Testis (tissue), 3 donors: Measurements from ENCODE around the gene PLEKHN1. TPM values are rescaled to one million over a fixed set of nuclear protein-coding genes. Genes with fewer than 3 reads are reported as not detected.
"Not testable (repeated sequence)": the region's sequence is repeated elsewhere in the genome, so short reads cannot be mapped to it uniquely, and the experiment has no call there.

Experiments
- DNase-seq: peaks from one replicate; pipeline ENCODE4 v3.0.0-alpha.2; 2019
- H3K27ac ChIP-seq, 2 donors: fragments of 200-600 bp; sonication (generic); one replicate each; pipeline ENCODE4 v1.5.1; 2019
- H3K27me3 ChIP-seq: fragments of 200-600 bp; sonication (generic); one replicate; pipeline ENCODE4 v1.5.1; 2019
- H3K36me3 ChIP-seq: fragments of 200-600 bp; sonication (generic); one replicate; pipeline ENCODE4 v1.5.1; 2017; ENCODE audit warnings: low read depth; ENCODE audit errors: missing control alignments
- H3K4me1 ChIP-seq: fragments of 200-600 bp; sonication (generic); one replicate; pipeline ENCODE4 v1.5.1; 2019
- H3K4me3 ChIP-seq, 2 donors: fragments of 200-600 bp; sonication (generic); one replicate each; pipeline ENCODE4 v1.5.1; 2017 to 2019
- H3K9me3 ChIP-seq: fragments of 200-600 bp; sonication (generic); one replicate; pipeline ENCODE4 v1.5.1; 2017
- POLR2A ChIP-seq: fragments of 450-650 bp; IDR thresholded peaks from one replicate; pipeline ENCODE4 v1.6.1; 2017; ENCODE audit warnings: antibody characterized with exemption, mild to moderate bottlenecking, moderate library complexity
- WGBS, 2 donors: methylation state at CpG; one replicate each; pipeline ENCODE4 v1.1.5; 2018; 5-methylcytosine and 5-hydroxymethylcytosine counted together
- intact Hi-C: fragments of 100-400 bp; cut with DNase I; formaldehyde crosslinking; loops from one replicate; pipeline ENCODE4 v1.15.1; 2023; ENCODE audit warnings: low total_unique reads
- polyA plus RNA-seq: library from polyadenylated mRNA; stranded (reverse); fragments of 350-450 nt; fragmentation: Illumina TruSeq; extraction: RNeasy Lipid Tissue Mini Kit (QIAGEN cat#74804); gene quantifications from one replicate; pipeline ENCODE4 v1.2.3, GENCODE V29; 2014; ENCODE audit warnings: low read depth, low replicate concordance; ENCODE audit not compliant: insufficient read depth
- total RNA-seq, 2 donors: library from RNA; depleted of rRNA; stranded (reverse); fragments of >200 nt; gene quantifications; one replicate each; pipeline ENCODE4 v1.2.3, GENCODE V29; 2016
- TF ChIP-seq, protein P1 (sequence below), 3 experiments: fragments of 450-650 bp in 2 of 3; fragments of 200-600 bp in 1 of 3; sonication (generic) in 1 of 3; IDR thresholded peaks; one replicate each; pipeline ENCODE4 v1.5.1; 2016 to 2019; ENCODE audit warnings: antibody characterized with exemption in 3 of 3, mild to moderate bottlenecking in 2 of 3, moderate library complexity in 1 of 3

PLEKHN1 gene
- total and polyA plus RNA-seq, 3 donors from 2014 or later = 0.21 to 0.56 (median 0.47) TPM

DNA sequence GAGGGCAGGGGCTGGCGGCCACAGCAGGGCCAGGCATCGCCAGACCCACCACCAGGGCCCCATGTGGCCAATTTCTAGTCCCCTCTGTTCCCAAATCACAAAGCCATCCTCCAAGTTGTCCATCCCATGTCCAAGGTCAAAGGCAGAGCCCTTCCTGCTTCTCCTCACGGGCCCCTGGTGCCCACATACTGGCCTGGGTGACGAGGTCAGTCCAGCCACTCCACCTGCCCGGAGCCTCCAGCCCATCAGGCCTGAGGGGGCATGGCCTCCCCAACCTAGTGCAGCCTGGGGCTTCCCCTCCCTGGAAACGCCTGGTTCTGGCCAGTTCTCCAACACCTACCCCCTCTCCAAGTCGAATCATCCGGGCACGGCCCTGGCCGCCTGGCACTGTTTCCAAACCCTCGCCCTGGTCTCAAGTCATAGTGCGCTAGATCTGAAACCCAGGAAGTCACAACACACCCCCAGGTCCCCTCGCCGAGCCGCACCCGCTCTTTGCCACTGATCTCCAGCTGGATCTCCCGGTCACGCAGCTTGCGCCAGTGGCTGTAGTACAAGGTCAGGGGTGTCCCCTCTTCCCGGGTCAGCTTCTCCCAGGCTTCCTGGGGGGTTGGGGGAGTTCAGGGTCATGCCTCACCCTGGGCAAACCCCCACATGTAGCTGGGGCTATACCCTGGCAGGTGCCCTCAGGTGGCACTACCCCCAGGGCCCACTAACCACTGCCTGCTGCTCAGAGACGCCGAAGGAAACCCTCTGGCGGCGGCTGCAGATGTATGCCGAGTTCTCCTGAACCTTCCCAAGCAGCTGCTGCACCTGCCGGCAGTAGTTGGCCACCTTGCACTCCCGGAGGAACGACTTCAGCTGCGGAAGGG, 20.4 kb upstream of the PLEKHN1 start:
- H3K4me1 ChIP-seq = peaks cover 18% of the 10 kb centered on the region
- H3K27ac ChIP-seq = no peak overlapping the region
- intact Hi-C loops = no loop called here
- 93 to 97% methylated on average over 21 to 29 of the region's 29 CpGs for WGBS, 2 donors
- no peaks in the 10 kb centered on the region for H3K27me3 ChIP-seq
- TF ChIP-seq, protein P1, sequence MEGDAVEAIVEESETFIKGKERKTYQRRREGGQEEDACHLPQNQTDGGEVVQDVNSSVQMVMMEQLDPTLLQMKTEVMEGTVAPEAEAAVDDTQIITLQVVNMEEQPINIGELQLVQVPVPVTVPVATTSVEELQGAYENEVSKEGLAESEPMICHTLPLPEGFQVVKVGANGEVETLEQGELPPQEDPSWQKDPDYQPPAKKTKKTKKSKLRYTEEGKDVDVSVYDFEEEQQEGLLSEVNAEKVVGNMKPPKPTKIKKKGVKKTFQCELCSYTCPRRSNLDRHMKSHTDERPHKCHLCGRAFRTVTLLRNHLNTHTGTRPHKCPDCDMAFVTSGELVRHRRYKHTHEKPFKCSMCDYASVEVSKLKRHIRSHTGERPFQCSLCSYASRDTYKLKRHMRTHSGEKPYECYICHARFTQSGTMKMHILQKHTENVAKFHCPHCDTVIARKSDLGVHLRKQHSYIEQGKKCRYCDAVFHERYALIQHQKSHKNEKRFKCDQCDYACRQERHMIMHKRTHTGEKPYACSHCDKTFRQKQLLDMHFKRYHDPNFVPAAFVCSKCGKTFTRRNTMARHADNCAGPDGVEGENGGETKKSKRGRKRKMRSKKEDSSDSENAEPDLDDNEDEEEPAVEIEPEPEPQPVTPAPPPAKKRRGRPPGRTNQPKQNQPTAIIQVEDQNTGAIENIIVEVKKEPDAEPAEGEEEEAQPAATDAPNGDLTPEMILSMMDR (IDR thresholded peaks at IDR 0.05) = no peak
- TF ChIP-seq POLR2A = no peak
- no peak for DNase-seq
- no peaks in the 10 kb centered on the region for H3K36me3 ChIP-seq
- no peak overlapping the region for H3K4me3 ChIP-seq
- H3K9me3 ChIP-seq = no peaks in the 10 kb centered on the region

GRCh38 chr1:946811-947210, 19.5 kb upstream of the PLEKHN1 start:
- H3K9me3 ChIP-seq, H3K27ac ChIP-seq, intact Hi-C loops, H3K4me3 ChIP-seq, H3K27me3 ChIP-seq, H3K36me3 ChIP-seq, DNase-seq: not testable (repeated sequence)
- 93 to 94% methylated on average over 12 to 13 of the region's 13 CpGs for WGBS, 2 donors
- peaks cover 12% of the 10 kb centered on the region for H3K4me1 ChIP-seq

DNA sequence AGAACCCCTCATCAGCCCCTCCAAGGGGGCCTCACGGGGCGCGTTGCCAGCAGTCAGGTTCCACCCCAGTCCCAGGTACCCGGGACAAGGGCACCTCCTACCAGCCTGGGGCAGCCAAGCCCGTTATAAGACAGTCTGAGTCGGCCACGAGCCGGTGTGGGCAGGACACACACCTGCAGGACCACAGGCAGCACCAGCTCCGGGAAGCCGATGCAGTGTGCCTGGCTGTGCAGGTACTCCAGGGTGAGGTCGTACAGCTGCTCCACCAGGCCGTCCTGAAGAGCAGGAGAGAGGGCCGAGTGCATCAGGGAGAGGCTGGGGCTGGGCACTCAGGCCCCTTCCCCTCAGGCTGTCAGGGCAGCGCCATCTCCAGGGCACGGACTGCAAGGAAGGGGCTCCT, 18.3 kb upstream of the PLEKHN1 start:
- no peak for TF ChIP-seq POLR2A
- TF ChIP-seq, protein P1 (IDR thresholded peaks at IDR 0.05) = no peak
- 96% methylated on average over 15 of the region's 15 CpGs; no CpG with 5 or more reads in 1 of the 2 donors for WGBS, 2 donors
- Histone ChIP-seq H3K4me1 (peaks cover 4% of the 10 kb centered on the region), H3K27ac (no peak overlapping the region), H3K36me3 (no peaks in the 10 kb centered on the region), H3K27me3 (no peaks in the 10 kb centered on the region), H3K9me3 (no peaks in the 10 kb centered on the region), H3K4me3 (no peak overlapping the region)
- intact Hi-C loops = no loop called here
- DNase-seq = no peak

GRCh38 chr1:950268-950667, 16.0 kb upstream of the PLEKHN1 start:
- 93 to 96% methylated on average over 8 to 9 of the region's 9 CpGs for WGBS, 2 donors
- no peaks in the 10 kb centered on the region for H3K36me3 ChIP-seq

GRCh38 chr1:950881-951280, 15.4 kb upstream of the PLEKHN1 start:
- intact Hi-C loops = no loop called here
- Histone ChIP-seq H3K36me3 (no peaks in the 10 kb centered on the region), H3K4me3 (no peak overlapping the region), H3K9me3 (no peaks in the 10 kb centered on the region), H3K4me1 (no peaks in the 10 kb centered on the region), H3K27me3 (no peaks in the 10 kb centered on the region), H3K27ac (no peak overlapping the region)
- TF ChIP-seq, protein P1 (IDR thresholded peaks at IDR 0.05) = no peak
- no peak for TF ChIP-seq POLR2A
- 92 to 94% methylated on average over 15 to 23 of the region's 23 CpGs for WGBS, 2 donors
- DNase-seq = no peak

More at GRCh38 chr1:950268-950667, 16.0 kb upstream of the PLEKHN1 start:
- TF ChIP-seq, protein P1 (IDR thresholded peaks at IDR 0.05) = no peak
- TF ChIP-seq POLR2A = no peak
- no peak for DNase-seq
- Histone ChIP-seq H3K9me3 (no peaks in the 10 kb centered on the region), H3K4me1 (no peaks in the 10 kb centered on the region), H3K27ac (no peak overlapping the region), H3K4me3 (no peak overlapping the region), H3K27me3 (no peaks in the 10 kb centered on the region)
- intact Hi-C loops = no loop called here
